Measurements from ENCODE around the gene RBM7. TPM values are rescaled to one million over a fixed set of nuclear protein-coding genes. Genes with fewer than 3 reads are reported as not detected.

RBM7 gene
- total and polyA plus RNA-seq, 2 of the 8 experiments (the other 6 are each of a cell fraction or from before 2014, with no cell fraction given): 18.0 to 45.7 TPM

- Histone ChIP-seq H3K9ac (replicated peaks in 1 of 4; ENCODE audit: extremely low read depth in 1 of 4, low read depth in 3 of 4, low read length in 3 of 4) (peak overlapping the region; percentile 64 to 98 (median 97)), H2BK5ac (ENCODE audit: low read depth, low read length) (peak overlapping the region; percentile 100), H3K27me3 (replicated peaks in 1 of 4; ENCODE audit: control insufficient read depth in 3 of 4, extremely low read depth in 1 of 4, insufficient read depth in 3 of 4, low read length in 3 of 4) (no peaks in the 10 kb centered on the region), H3K4ac (replicated peaks; ENCODE audit: insufficient read length, low read depth, low read length) (peak overlapping the region; percentile 8), H4K8ac (ENCODE audit: extremely low read depth, insufficient read depth, low read length) (peak overlapping the region; percentile 99; the same call in 1 of the 2 replicates), H3K4me1 (replicated peaks in 1 of 4; ENCODE audit: control insufficient read depth in 3 of 4, insufficient read depth in 4 of 4, low read length in 3 of 4) (no peaks in the 10 kb centered on the region; a peak in 1 of 7 replicates), H2BK120ac (replicated peaks; ENCODE audit: low read depth, low read length) (no peak overlapping the region), H4K5ac (ENCODE audit: insufficient read length, low read depth, low read length) (peak overlapping the region; percentile 91), H3K27ac (ENCODE audit: low read depth, low read length) (peak overlapping the region; percentile 99), H2BK20ac (ENCODE audit: low read length) (no peak overlapping the region), H3K9me3 (ENCODE audit: insufficient read depth in 2 of 2, low read depth in 1 of 2, low read length in 1 of 2) (no peaks in the 10 kb centered on the region), H3K56ac (replicated peaks; ENCODE audit: insufficient read length, low read depth, low read length) (peak overlapping the region; percentile 24), H2AFZ (ENCODE audit: low read length) (no peak overlapping the region), H3K36me3 (ENCODE audit: control insufficient read depth in 2 of 4, insufficient read depth in 4 of 4, low read length in 3 of 4) (peaks cover 2 to 25% (median 8%) of the 10 kb centered on the region in 4 experiments; a peak in 5 of 8 replicates), H3K79me2 (ENCODE audit: control insufficient read depth in 1 of 2, insufficient read depth in 2 of 2, low read length in 2 of 2) (peaks cover 0 to 63% of the 10 kb centered on the region in 2 experiments; a peak in 3 of 4 replicates), H3K14ac (ENCODE audit: insufficient read length) (no peak overlapping the region), H2BK15ac (ENCODE audit: low read length) (0 out of 2 replicates have a peak overlapping the region, but pooled peaks have one; percentile 47), H3K4me2 (ENCODE audit: insufficient read depth in 1 of 2, low read depth in 2 of 2, low read length in 2 of 2) (peak overlapping the region; percentile 89 to 95), H3K23me2 (ENCODE audit: low read depth, low read length) (peaks cover 8% of the 10 kb centered on the region; the same call in 1 of the 2 replicates), H2BK12ac (ENCODE audit: low read depth, low read length) (peak overlapping the region; percentile 65; the same call in 1 of the 2 replicates), H3K79me1 (ENCODE audit: low read depth, low read length) (no peaks in the 10 kb centered on the region), H4K91ac (replicated peaks; ENCODE audit: insufficient read length, low read length) (peak overlapping the region; percentile 15), H3K4me3 (ENCODE audit: extremely low read depth in 1 of 4, insufficient read depth in 2 of 4, low read depth in 3 of 4, low read length in 4 of 4) (peak overlapping the region; percentile 83 to 94 (median 90)), H3K23ac (ENCODE audit: insufficient read length) (no peak overlapping the region), H3K18ac (ENCODE audit: extremely low read depth, low read length) (peak overlapping the region; percentile 90), H2AK5ac (ENCODE audit: low read depth, low read length) (no peak overlapping the region; the same call in 1 of the 2 replicates), H4K20me1 (replicated peaks in 1 of 2; ENCODE audit: control insufficient read depth in 1 of 2, insufficient read depth in 2 of 2, low read length in 2 of 2) (peaks cover 0 to 2% of the 10 kb centered on the region in 2 experiments)
- no peak for FAIRE-seq
- no peak for DNase-seq (ENCODE audit: low read depth in 1 of 2, low spot score in 2 of 2)
- 0% methylated on average over 8 of the region's 8 CpGs; no CpG with 5 or more reads in 1 of the 2 experiments for WGBS, 2 experiments (ENCODE audit: extremely low coverage in 1 of 2, insufficient coverage in 1 of 2, insufficient read length in 1 of 2, insufficient replicate concordance in 2 of 2, low coverage in 1 of 2, low lambda C conversion rate in 2 of 2, missing lambda C conversion rate in 1 of 2)
- TF ChIP-seq ZNF274 (IDR thresholded peaks at IDR 0.05; ENCODE audit: borderline replicate concordance, extremely low read depth, low read length) (no peak), BCL11A (IDR thresholded peaks at IDR 0.05; ENCODE audit: low read depth in 2 of 2, low read length in 2 of 2) (no peak), PHF8 (conservative IDR thresholded peaks at IDR 0.05; ENCODE audit: low read depth, low read length) (peak; percentile 7; the same call in 1 of the 2 replicates), CTCF (IDR thresholded peaks at IDR 0.05; ENCODE audit: control extremely low read depth in 1 of 3, insufficient read depth in 1 of 3, low read depth in 1 of 3, low read length in 3 of 3) (peak in 1 of 3 experiments; percentile 15; a peak in 1 of 4 replicates)
- ChIA-PET CTCF (ENCODE audit: partially characterized antibody) (interaction anchor here (1.3 kb wide), 1 partner anchor 9 kb away, joined by 3 read pairs; no protein-coding TSS in a partner anchor), POLR2A (ENCODE audit: partially characterized antibody) (interaction anchor here (0.7 to 1.8 kb wide), 7 partner anchors 11 to 149 kb away, joined by 3 to 14 read pairs (median 5); no protein-coding TSS in a partner anchor)
These were observed 403 bp downstream of the RBM7 start for GRCh38 chr11:114400915-114401223.
